CD1c-positive myeloid dendritic cell (primary cell): ENCODE measurements around the gene SCNN1A.

Experiments
- DNase-seq: peaks from one replicate; pipeline ENCODE4 v3.0.0-alpha.2; 2016; ENCODE audit errors: extremely low spot score

Gene SCNN1A

GRCh38 chr12:6368906-6369525 is 6.3 kb downstream of the SCNN1A start:
- no peak for DNase-seq

GRCh38 chr12:6367969-6368892 is 7.1 kb downstream of the SCNN1A start:
- DNase-seq = peak; percentile 77

DNA sequence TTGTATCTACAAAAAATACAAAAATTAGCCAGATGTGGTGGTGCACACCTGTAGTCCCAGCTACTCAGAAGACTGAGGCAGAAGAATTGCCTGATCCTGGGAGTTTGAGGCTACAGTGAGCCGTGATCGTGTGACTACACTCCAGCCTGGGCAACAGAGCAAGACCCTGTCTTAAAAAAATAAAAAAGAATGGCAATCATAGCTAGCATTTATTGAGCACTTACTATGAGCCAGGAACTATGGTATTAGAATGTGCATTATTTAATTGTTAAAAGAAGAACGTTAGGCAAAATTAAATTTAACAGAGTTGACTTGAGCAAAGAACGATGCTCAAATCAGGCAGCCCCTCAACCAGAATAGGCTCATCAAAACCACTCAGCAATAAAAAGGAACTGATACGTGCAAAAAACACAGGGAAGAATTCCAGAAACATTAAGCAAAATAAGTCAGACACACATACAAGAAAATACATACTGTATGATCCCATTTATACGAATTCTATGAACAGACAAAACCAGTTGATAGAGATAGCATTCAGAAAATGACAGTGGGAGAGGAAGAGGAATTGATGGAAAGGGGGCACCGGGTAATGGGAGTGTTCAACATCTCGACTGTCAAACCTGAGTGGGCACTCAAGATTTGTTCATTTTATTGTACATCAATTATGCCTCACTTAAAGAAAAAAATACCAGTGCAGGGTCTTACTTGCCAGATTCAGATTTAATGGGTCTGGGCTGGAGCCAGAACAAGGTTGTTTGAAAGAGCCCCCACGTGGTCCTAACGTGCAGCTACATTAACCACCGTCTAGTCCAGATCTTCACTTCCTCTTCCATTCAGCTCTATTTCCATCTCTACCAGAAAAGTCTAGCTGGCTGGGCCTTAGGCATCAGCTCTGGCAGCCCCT is 8.0 kb downstream of the SCNN1A start:
- DNase-seq = peak; percentile 78

DNA sequence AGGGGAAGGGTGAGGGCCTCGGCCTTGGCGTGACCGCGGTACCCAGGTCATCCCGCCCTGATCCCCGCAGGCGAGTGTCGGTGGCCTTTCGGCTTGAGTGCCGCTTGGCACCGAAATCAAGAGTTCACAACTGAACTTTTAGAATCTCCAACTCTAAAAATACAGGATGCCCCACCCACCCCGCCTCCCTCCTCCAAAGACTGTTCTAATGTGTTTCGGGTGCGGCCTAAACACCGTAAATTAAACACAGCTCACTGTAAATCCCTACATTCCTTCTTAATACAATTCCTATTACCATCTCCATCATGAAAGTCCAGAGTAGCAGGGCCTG is 11.4 kb downstream of the SCNN1A start:
- DNase-seq = peak; percentile 53

DNA sequence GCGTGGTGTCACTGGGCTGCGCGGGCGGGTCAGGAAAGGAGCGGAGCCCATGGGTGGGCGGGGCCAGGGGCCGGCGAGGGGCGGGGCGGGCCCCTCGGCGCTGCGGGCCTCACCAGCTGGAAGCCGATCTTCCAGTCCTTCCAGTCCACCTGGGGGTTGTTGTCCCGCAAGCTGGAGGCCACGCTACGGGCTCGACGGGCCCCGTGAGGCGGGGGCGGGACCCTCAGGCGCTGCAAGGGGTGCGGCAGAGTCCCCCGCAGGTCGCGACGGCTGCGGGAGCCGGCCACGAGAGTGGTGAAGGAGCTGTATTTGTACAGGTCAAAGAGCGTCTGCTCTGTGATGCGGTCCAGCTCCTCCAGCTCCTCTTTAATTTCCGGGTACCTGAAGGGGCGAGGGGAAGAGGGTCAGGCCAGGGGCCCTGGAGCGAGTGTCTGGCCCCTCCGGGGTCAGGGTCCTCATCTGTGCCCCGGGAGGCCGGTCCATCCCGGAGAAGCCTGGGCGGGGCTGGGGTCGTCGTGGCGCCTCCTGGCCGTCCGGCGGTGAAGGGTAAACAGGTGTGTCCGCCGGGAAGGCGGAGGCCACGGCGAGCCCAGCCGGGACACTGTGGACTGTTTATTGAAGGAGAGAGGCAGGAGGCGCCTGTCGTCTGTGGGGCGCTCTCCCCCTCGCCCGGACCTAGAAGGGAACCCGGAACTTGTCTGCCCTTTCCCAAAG is 11.9 kb downstream of the SCNN1A start:
- DNase-seq = peak; percentile 81

GRCh38 chr12:6363010-6363329 is 12.4 kb downstream of the SCNN1A start:
- DNase-seq = no peak

GRCh38 chr12:6362403-6362802 is 13.0 kb downstream of the SCNN1A start:
- DNase-seq = no peak

GRCh38 chr12:6361834-6362233 is 13.5 kb downstream of the SCNN1A start:
- peak; percentile 63 for DNase-seq

DNA sequence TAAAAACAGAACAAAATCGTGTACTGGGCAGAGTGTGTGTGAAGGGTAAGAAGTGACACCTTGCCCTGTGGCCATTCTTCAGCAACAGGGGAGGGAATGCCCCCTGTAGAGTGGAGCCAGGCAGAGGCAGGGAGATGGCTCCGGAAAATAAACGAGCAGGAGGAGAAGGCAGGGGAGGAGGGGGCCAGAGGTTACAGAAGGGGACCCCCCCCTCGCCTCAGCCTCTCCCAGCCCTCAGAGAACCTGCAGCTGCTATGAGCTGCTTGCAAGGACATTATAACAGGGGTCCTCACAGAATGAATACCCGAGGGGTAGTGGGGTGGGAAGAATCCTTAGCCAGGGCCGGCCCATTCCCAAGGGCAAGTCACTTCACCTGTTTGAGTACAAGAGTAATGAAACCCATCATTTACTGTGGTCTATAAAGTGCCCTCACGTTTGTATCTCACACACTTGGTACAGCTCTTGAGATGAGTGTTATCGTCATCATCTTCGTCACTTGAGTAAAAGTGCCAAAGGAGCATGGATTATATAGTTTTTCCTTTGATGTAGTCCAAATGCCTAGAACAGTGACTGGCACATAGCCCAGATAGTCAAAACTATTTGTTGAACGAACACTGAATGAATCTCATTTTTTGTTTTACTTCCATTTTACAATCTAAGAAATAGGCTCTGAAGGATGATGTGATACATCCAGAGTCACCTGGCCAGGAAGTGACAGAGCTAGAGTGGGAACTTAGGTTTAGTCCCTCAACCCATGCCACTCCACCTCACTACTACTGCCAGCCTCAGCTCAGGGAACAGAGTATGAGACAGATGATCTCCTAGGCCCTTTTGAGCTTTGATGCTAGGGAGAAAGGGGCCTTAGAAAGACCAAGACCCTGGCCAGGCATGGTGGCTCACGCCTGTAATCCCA is 14.5 kb downstream of the SCNN1A start:
- DNase-seq = no peak

DNA sequence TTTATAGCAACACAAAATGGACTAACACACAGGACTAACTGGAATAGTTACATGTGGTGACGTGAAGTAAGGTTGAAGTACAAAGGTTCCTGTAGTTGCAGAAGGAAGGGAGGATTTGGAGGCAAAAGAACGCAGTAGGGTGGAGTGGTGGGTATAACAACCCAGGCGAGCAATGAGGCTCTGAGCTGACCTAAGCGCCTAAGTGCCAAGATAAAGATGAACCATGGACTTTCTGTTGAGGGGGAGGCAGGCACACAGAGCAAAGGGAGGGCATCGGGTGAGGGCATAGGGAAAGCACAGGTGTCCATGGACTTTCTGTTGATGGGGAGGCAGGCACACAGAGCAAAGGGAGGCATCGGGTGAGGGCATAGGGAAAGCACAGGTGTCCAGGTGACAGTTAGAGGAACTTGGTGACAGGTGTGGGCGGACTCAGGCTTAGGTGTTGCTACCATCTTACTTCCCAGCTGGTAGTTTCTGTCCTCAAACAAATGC is 15.2 kb downstream of the SCNN1A start:
- DNase-seq = no peak

DNA sequence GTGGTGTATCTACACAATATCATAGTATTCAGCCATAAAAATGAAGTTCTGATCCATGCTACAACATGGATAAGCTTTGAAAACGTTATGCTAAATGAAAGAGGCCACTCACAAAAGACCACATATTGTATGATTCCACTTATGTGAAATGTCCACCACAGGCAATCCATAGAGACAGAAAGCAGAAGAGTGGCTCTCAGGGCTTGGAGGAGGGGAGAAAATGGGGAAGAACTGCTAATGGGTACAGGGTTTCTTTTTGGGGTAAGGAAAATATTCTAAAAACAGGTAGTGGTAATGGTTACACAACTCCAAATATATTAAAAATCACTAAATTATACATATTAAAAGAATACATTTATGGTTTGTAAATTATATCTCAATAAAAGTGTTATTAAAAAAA is 16.5 kb downstream of the SCNN1A start:
- peak; percentile 70 for DNase-seq

GRCh38 chr12:6356374-6356820 is 19.0 kb downstream of the SCNN1A start:
- no peak for DNase-seq

DNA sequence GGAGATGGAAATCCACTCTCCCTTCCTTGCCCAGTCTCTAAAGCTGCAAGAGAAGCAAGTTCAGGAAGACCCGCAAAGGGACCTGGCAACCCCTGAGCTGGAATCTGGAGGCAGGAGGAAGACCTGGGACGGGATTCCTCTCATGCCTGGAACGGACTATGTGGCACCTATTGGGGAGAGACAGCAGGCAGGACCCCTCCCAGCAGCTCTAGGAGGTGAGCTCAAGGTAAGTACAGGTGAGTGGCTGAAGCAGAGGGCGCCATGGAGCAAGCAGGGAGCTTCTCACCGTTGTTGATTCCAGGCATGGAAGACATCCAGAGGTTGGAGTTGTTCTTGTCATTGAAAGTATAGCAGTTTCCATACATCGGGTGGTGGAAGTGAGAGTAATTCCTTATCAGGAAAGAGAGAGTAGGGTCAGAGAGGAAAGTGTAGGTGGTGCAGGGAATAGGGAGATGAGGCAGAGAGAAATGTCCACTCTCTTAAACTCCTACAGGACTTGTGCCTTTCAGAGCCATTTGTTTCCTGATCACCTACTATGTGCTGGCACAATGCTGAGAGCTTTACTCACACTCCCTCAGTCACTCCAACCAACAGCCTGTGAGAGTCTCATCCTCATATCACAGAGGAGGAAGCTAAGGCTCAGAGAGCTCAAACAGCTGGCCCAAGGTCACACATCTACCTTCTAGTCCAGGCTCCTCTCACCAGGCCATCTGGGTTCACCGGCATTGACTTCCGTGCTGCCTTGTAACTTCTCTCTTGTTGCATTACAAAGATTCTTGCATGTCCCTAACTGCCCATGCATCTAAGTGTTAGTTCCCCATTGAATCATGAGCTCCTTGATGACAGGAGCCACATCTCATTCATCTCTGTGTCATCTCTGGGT is 19.6 kb downstream of the SCNN1A start:
- peak; percentile 88 for DNase-seq

DNA sequence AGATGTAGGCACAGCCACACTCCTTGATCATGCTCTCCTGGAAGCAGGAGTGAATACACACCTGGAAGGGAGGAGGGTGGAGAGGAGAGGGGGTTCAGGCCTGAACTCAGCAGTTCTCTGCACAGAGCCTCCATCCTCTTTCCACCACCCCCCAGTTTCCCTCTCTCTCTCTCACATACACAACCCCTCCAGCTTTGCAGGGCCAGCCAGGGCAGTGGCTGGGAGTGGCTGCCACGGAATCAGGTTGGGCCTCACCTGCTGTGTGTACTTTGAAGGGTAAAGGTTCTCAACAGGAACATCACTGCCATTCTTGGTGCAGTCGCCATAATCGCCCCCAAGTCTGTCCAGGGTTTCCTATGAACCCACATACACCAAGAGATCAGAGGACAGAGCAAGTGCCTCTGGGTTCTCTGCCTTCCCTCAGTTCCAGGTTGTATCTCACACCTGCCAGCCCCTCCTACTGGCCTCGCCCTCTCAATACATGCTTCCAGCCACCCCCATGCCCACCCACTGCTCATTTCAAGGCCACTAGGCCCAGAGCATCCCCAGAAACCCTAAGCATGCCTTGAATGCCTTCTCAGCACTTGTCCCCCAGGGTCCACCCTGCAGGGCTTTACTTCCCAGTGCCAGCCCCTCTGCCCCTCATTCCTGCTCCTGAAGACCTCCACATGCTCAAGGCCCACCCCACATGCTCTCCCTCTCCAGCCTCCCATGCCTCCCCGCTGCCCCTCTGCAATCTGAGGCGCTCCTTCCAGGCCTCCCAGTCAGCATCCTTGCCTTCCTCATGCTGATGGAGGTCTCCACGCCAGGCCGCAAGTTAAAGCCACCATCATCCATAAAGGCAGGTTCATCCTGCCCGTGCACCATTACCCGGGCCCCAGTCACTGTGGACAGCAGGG is 20.6 kb downstream of the SCNN1A start:
- no peak for DNase-seq

GRCh38 chr12:6352193-6353173 is 22.9 kb downstream of the SCNN1A start:
- DNase-seq = peak; percentile 87

- DNase-seq = no peak
Observed at GRCh38 chr12:6351622-6352021, 23.7 kb downstream of the SCNN1A start.
